SK-N-SH (cell line): Measurements from ENCODE around the gene IL17REL. TPM values are rescaled to one million over a fixed set of nuclear protein-coding genes. Genes with fewer than 3 reads are reported as not detected.

Experiments
- CTCF ChIA-PET: fragments of 300-600, 350-600 bp; formaldehyde crosslinking; extraction: SDS; loops from one replicate; lab custom pipeline; 2021; lab: Yijun Ruan, JAX
- POLR2A ChIA-PET: fragments of 350-600 bp; sonication (Branson Sonifier 250); formaldehyde crosslinking; extraction: SDS; loops from one replicate; lab custom pipeline; 2020; ENCODE audit warnings: antibody characterized with exemption, inconsistent platforms; lab: Yijun Ruan, JAX
- DNase-seq: peaks from one replicate; pipeline ENCODE4 v3.0.0; 2012
- H2AFZ ChIP-seq: fragments of 200-600 bp; sonication (generic); 2 replicates; pipeline ENCODE4 v1.8.1; 2016; ENCODE audit warnings: antibody characterized with exemption, mild to moderate bottlenecking, low read depth
- H3F3A ChIP-seq: fragments of 200-600 bp; sonication (generic); replicated peaks from 2 replicates; pipeline ENCODE3; 2016; ENCODE audit warnings: antibody characterized with exemption, mild to moderate bottlenecking; ENCODE audit not compliant: insufficient read depth
- H3K27ac ChIP-seq, 2 experiments: fragments of 200-500 bp in 1 of 2; fragments of 200-600 bp in 1 of 2; sonication (Bioruptor generic) in 1 of 2; sonication (generic), shearing (Covaris generic) in 1 of 2; 2 replicates each; pipeline versions ENCODE4 v1.5.1 to v1.6.1; 2014 to 2016; ENCODE audit warnings: low read depth in 2 of 2, inconsistent platforms in 1 of 2, low read length in 1 of 2, mild to moderate bottlenecking in 1 of 2, mixed read lengths in 1 of 2
- H3K27me3 ChIP-seq: fragments of 200-600 bp; sonication (generic), shearing (Covaris generic); 2 replicates; pipeline ENCODE4 v1.6.1; 2016; ENCODE audit warnings: mixed run types; ENCODE audit not compliant: insufficient read depth
- H3K36me3 ChIP-seq, 2 experiments: fragments of 200-500 bp in 1 of 2; fragments of 200-600 bp in 1 of 2; sonication (Bioruptor generic) in 1 of 2; sonication (generic) in 1 of 2; replicated peaks in 1 of 2; 2 replicates each; pipeline versions ENCODE3 to v1.5.1; 2014 to 2016; ENCODE audit warnings: low read length in 1 of 2, mild to moderate bottlenecking in 1 of 2; ENCODE audit not compliant: insufficient read depth in 2 of 2, control insufficient read depth in 1 of 2
- H3K4me1 ChIP-seq, 2 experiments: fragments of 200-500 bp in 1 of 2; fragments of 200-600 bp in 1 of 2; sonication (Bioruptor generic) in 1 of 2; sonication (generic), shearing (Covaris generic) in 1 of 2; 2 replicates each; pipeline versions ENCODE4 v1.5.1 to v1.6.1; 2014 to 2016; ENCODE audit warnings: low read depth in 1 of 2, low read length in 1 of 2, mixed run types in 1 of 2; ENCODE audit not compliant: insufficient read depth in 2 of 2, control insufficient read depth in 1 of 2
- H3K4me2 ChIP-seq: fragments of 200-600 bp; sonication (generic), shearing (Covaris generic); 2 replicates; pipeline ENCODE4 v1.6.1; 2017; ENCODE audit warnings: mixed run types
- H3K4me3 ChIP-seq, 2 experiments: fragments of 200-500 bp in 1 of 2; fragments of 200-600 bp in 1 of 2; sonication (Bioruptor generic) in 1 of 2; sonication (generic), shearing (Covaris generic) in 1 of 2; 2 replicates each; pipeline versions ENCODE4 v1.5.1 to v1.8.1; 2014 to 2016; ENCODE audit warnings: low read depth in 2 of 2, inconsistent platforms in 1 of 2, low read length in 1 of 2, mild to moderate bottlenecking in 1 of 2, mixed read lengths in 1 of 2, moderate library complexity in 1 of 2
- H3K79me2 ChIP-seq: fragments of 200-600 bp; sonication (generic); 2 replicates; pipeline ENCODE4 v1.8.1; 2017; ENCODE audit warnings: mild to moderate bottlenecking; ENCODE audit not compliant: insufficient read depth
- H3K9ac ChIP-seq: fragments of 200-600 bp; sonication (generic); 2 replicates; pipeline ENCODE4 v1.6.1; 2017; ENCODE audit warnings: mixed run types
- H3K9me2 ChIP-seq: fragments of 200-600 bp; sonication (generic); 2 replicates; pipeline ENCODE4 v1.6.1; 2017; ENCODE audit warnings: mixed run types
- H3K9me3 ChIP-seq: fragments of 200-600 bp; sonication (generic); 2 replicates; pipeline ENCODE4 v1.6.1; 2017; ENCODE audit warnings: mixed run types, mild to moderate bottlenecking, moderate library complexity
- H4K20me1 ChIP-seq: fragments of 200-600 bp; sonication (generic); 2 replicates; pipeline ENCODE4 v1.6.1; 2017; ENCODE audit warnings: mild to moderate bottlenecking, mixed run types; ENCODE audit not compliant: insufficient read depth
- CTCF ChIP-seq: fragments of 200-600 bp; sonication (generic); IDR thresholded peaks from 2 replicates; pipeline ENCODE4 v1.6.1; 2017; ENCODE audit warnings: antibody characterized with exemption, mild to moderate bottlenecking, moderate library complexity
- EP300 ChIP-seq, 2 experiments: IDR thresholded peaks; 2 replicates each; pipeline versions ENCODE4 v1.4.0 to v1.6.1; 2012; ENCODE audit warnings: borderline replicate concordance in 1 of 2, low read depth in 1 of 2, low read length in 1 of 2
- EZH2phosphoT487 ChIP-seq: fragments of 200-600 bp; sonication (generic); IDR thresholded peaks from 2 replicates; pipeline ENCODE4 v1.6.1; 2017; ENCODE audit warnings: low read depth, mixed run types, mild to moderate bottlenecking, antibody characterized with exemption, moderate library complexity, borderline replicate concordance
- FOSL2 ChIP-seq: IDR thresholded peaks from 2 replicates; pipeline ENCODE4 v1.4.0; 2012; ENCODE audit warnings: low read depth, mild to moderate bottlenecking, moderate library complexity, borderline replicate concordance
- FOXJ3 ChIP-seq: sonication (generic); formaldehyde crosslinking; IDR thresholded peaks from 2 replicates; pipeline ENCODE4 v1.5.1; 2020; ENCODE audit warnings: mild to moderate bottlenecking, missing genetic modification reagents
- FOXM1 ChIP-seq: IDR thresholded peaks from 2 replicates; pipeline ENCODE4 v1.4.0; 2012; ENCODE audit warnings: low read depth, mild to moderate bottlenecking
- GABPA ChIP-seq: IDR thresholded peaks from 2 replicates; pipeline ENCODE4 v1.4.0; 2012; ENCODE audit warnings: low read depth, mild to moderate bottlenecking
- MEF2A ChIP-seq: IDR thresholded peaks from 2 replicates; pipeline ENCODE4 v1.4.0; 2012; ENCODE audit warnings: low read depth, borderline replicate concordance
- MXI1 ChIP-seq: IDR thresholded peaks from 2 replicates; pipeline ENCODE4 v1.6.1; 2012; ENCODE audit warnings: mild to moderate bottlenecking, low read depth, low read length, improper control_type of control experiment
- NFIC ChIP-seq: IDR thresholded peaks from 2 replicates; pipeline ENCODE4 v1.4.0; 2012; ENCODE audit warnings: borderline replicate concordance
- PBX3 ChIP-seq: IDR thresholded peaks from 2 replicates; pipeline ENCODE4; 2012
- POLR2AphosphoS5 ChIP-seq: IDR thresholded peaks from 2 replicates; pipeline ENCODE4 v1.6.1; 2012; ENCODE audit warnings: low read depth, low read length
- RAD21 ChIP-seq: IDR thresholded peaks from 2 replicates; pipeline ENCODE4 v1.6.1; 2012; ENCODE audit warnings: mild to moderate bottlenecking, low read length
- RCOR1 ChIP-seq: fragments of 150-350 bp; IDR thresholded peaks from 2 replicates; pipeline ENCODE4 v1.6.1; 2017; ENCODE audit warnings: antibody characterized with exemption, low read length
- REST ChIP-seq: IDR thresholded peaks from 2 replicates; pipeline ENCODE4 v1.6.1; 2012; ENCODE audit warnings: mild to moderate bottlenecking, low read depth, low read length, moderate library complexity
- RFX5 ChIP-seq: IDR thresholded peaks from 2 replicates; pipeline ENCODE4 v1.6.1; 2012; ENCODE audit warnings: mild to moderate bottlenecking, improper control_type of control experiment, low read length
- TAF1 ChIP-seq: IDR thresholded peaks from 2 replicates; pipeline ENCODE4 v1.6.1; 2012; ENCODE audit warnings: low read depth, mild to moderate bottlenecking, low read length, moderate library complexity, borderline replicate concordance
- TCF12 ChIP-seq: IDR thresholded peaks from 2 replicates; pipeline ENCODE4 v1.4.0; 2012
- YY1 ChIP-seq: IDR thresholded peaks from 2 replicates; pipeline ENCODE4 v1.4.0; 2012; ENCODE audit warnings: low read depth, mild to moderate bottlenecking
- WGBS: methylation state at CpG from one replicate; pipeline ENCODE4 v1.1.6; 2017; ENCODE audit warnings: low lambda C conversion rate; 5-methylcytosine and 5-hydroxymethylcytosine counted together
- polyA plus RNA-seq, 3 experiments: library from polyadenylated mRNA; depleted of rRNA; stranded (reverse); fragments of >200 nt; gene quantifications; 2 replicates each; pipeline ENCODE4 v1.2.3, GENCODE V29; 2012
- TF ChIP-seq, protein P1 (sequence below): IDR thresholded peaks from 2 replicates; pipeline ENCODE4 v1.4.0; 2012; ENCODE audit warnings: low read depth, borderline replicate concordance

Gene IL17REL
- polyA plus RNA-seq, 1 of the 3 experiments (the other 2 are of a cell fraction): not detected

DNA sequence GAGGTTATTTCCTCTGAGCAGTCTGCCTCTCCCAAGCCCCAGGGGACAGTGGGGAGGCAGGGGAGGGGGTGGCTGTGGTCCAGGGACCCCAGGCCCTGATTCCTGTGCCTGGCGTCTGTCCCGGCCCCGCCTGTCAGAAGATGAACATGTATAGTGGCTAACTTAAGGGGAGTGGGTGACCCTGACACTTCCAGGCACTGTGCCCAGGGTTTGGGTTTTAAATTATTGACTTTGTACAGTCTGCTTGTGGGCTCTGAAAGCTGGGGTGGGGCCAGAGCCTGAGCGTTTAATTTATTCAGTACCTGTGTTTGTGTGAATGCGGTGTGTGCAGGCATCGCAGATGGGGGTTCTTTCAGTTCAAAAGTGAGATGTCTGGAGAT is 48.9 kb downstream of the IL17REL start:
- no peaks in the 10 kb centered on the region for H3K9me3 ChIP-seq
- peaks cover 5 to 16% of the 10 kb centered on the region in 2 experiments for H3K36me3 ChIP-seq
- H3K4me1 ChIP-seq: peaks cover 20 to 43% of the 10 kb centered on the region in 2 experiments; a peak in 2 of 4 replicates
- H4K20me1 ChIP-seq: peaks cover 7% of the 10 kb centered on the region
- TF ChIP-seq POLR2AphosphoS5 (no peak), EZH2phosphoT487 (no peak), EP300 (IDR thresholded peaks at IDR 0.05; ENCODE audit: borderline replicate concordance in 1 of 2, low read depth in 1 of 2, low read length in 1 of 2) (no peak), CTCF (no peak), REST (no peak), FOSL2 (no peak), RCOR1 (no peak), FOXM1 (no peak), YY1 (no peak), PBX3 (no peak), RFX5 (no peak), TAF1 (no peak), TCF12 (no peak), GABPA (no peak), RAD21 (no peak), MEF2A (no peak), MXI1 (no peak), NFIC (no peak), FOXJ3 (CRISPR knock-in tag) (no peak)
- TF ChIP-seq, protein P1, sequence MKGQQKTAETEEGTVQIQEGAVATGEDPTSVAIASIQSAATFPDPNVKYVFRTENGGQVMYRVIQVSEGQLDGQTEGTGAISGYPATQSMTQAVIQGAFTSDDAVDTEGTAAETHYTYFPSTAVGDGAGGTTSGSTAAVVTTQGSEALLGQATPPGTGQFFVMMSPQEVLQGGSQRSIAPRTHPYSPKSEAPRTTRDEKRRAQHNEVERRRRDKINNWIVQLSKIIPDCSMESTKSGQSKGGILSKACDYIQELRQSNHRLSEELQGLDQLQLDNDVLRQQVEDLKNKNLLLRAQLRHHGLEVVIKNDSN: no peak
- H3K9ac ChIP-seq: no peak overlapping the region
- H3K4me2 ChIP-seq: peak overlapping the region; percentile 98; the same call in 1 of the 2 replicates
- no peak overlapping the region for H3K4me3 ChIP-seq
- WGBS: 97% methylated on average over 5 of the region's 6 CpGs
- H3K9me2 ChIP-seq: no peaks in the 10 kb centered on the region
- ChIA-PET CTCF (interaction anchor here (1.9 kb wide), 1 partner anchor 67 kb away, joined by 11 read pairs; no protein-coding TSS in a partner anchor), POLR2A (no interaction called here)
- no peak overlapping the region for H2AFZ ChIP-seq
- DNase-seq: peak; percentile 10
- no peak overlapping the region for H3K27ac ChIP-seq
- H3K79me2 ChIP-seq: peaks cover 31% of the 10 kb centered on the region
- H3F3A ChIP-seq: no peaks in the 10 kb centered on the region
- no peaks in the 10 kb centered on the region for H3K27me3 ChIP-seq
